Panc1 (cell line): ENCODE measurements around the gene ADCY7.

Experiments used
- CTCF ChIP-seq: fragments of 450-650 bp; IDR thresholded peaks from 2 replicates; pipeline ENCODE4 v1.5.1; 2017; ENCODE audit warnings: mild to moderate bottlenecking
- POLR2AphosphoS5 ChIP-seq: IDR thresholded peaks from 2 replicates; pipeline ENCODE4 v1.6.1; 2012; ENCODE audit warnings: mild to moderate bottlenecking, low read depth, low read length, moderate library complexity
- REST ChIP-seq, 2 experiments: IDR thresholded peaks; 2 replicates each; pipeline ENCODE4 v1.6.1; 2011 to 2012; ENCODE audit warnings: low read depth in 2 of 2, control low read depth in 1 of 2, low read length in 1 of 2, mild to moderate bottlenecking in 1 of 2, moderate library complexity in 1 of 2; ENCODE audit not compliant: insufficient read depth in 1 of 2

GRCh38 chr16:50247906-50248608 is 18.3 kb upstream of the ADCY7 start:
- TF ChIP-seq CTCF (no peak), POLR2AphosphoS5 (no peak), REST (IDR thresholded peaks at IDR 0.05; ENCODE audit: insufficient read depth in 1 of 2, low read depth in 2 of 2, low read length in 1 of 2) (no peak)
